ENCODE measurements around the gene PRR12.

DNA sequence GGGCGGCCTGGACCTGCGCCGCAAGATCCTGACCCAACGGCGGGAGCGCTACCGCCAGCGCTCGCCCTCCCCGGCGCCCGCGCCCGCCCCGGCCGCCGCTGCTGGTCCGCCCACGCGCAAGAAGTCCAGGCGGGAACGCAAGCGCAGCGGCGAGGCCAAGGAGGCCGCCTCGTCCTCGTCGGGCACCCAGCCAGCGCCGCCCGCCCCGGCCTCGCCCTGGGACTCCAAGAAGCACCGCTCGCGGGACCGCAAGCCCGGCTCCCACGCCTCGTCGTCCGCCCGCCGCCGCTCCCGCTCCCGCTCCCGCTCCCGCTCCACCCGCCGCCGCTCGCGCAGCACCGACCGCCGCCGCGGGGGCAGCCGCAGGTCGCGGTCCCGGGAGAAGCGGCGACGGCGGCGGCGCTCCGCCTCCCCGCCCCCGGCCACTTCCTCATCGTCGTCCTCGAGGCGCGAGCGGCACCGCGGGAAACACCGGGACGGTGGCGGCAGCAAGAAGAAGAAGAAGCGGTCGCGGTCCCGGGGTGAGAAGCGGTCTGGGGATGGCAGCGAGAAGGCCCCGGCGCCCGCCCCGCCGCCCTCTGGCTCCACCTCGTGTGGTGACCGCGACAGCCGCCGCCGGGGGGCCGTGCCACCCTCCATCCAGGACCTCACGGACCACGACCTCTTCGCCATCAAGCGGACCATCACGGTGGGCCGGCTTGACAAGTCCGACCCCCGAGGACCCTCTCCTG, 61.0 kb downstream of the PRR12 start:
- TF ChIP-seq ZNF274 (IDR thresholded peaks at IDR 0.05; ENCODE audit: low read depth, low read length), result no peak
- no peak for TF ChIP-seq YY1 (IDR thresholded peaks at IDR 0.05; ENCODE audit: insufficient read depth, insufficient read length)

Measured in NT2/D1 (cell line).